ENCODE data around the gene TEAD2. TPM values are rescaled to one million over a fixed set of nuclear protein-coding genes. Genes with fewer than 3 reads are reported as not detected.

Gene TEAD2
- total RNA-seq, 1 experiment from 2014 or later, result 33.7 TPM

DNA sequence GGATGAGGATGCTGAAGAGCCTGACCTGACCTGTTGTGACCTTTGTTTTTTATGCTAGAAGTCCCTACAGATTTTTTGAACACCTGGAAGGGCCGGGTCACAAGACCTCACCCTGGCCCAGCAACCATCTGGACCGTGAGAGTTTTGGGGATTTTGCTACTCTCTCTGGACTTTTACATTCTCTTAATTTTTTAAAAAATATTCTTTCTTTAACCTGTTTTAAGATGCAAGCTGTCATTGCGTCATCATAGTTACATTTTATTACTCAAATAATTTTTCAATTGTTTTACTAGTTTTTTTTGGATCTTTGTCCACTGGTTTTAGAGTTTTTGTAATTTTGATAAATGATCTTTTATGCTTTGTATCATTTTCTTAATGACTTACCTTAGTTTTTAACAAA lies 9.0 kb upstream of the TEAD2 start:
- Histone ChIP-seq H3K27ac (no peak overlapping the region), H3K27me3 (replicated peaks) (no peaks in the 10 kb centered on the region), H3K9me3 (replicated peaks) (peaks cover 12% of the 10 kb centered on the region), H3K36me3 (no peaks in the 10 kb centered on the region), H3K4me1 (replicated peaks) (no peaks in the 10 kb centered on the region), H3K4me3 (no peak overlapping the region)
- no peak for DNase-seq (ENCODE audit: low read depth in 1 of 2, low spot score in 2 of 2)

DNA sequence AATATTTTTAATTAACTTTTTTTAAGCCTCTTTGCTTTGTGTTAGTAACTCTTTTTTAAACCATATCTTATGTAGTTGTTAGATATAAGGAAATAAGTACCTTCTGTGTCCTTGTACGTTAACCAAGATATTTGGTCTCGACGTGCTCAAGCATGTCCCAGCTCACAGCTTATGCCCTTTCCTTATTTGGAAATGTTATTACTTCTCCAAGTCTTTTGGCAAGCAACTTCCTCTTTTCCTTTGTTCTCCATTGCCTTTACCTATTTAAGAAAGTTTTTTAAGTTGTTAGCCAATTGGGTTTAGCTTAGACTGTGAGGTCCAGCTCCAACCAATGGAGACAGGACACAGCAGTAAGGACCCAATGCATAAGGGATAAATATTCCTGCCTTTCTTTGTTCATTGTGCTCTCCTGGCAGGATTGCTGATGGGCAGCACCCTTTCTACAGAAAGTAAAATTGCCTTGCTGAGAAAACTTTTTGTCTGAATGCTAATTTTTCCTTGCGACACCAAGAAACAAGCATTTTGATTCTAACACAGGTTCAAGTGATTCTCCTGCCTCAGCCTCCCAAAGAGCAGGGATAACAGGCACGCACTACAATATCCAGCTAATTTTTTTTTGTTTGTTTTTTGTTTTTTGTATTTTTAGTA lies 6.6 kb upstream of the TEAD2 start:
- Histone ChIP-seq H3K4me1 (replicated peaks) (peaks cover 2% of the 10 kb centered on the region), H3K36me3 (no peaks in the 10 kb centered on the region), H3K9me3 (replicated peaks) (peaks cover 12% of the 10 kb centered on the region), H3K4me3 (no peak overlapping the region), H3K27ac (no peak overlapping the region), H3K27me3 (replicated peaks) (no peaks in the 10 kb centered on the region)
- no peak for DNase-seq (ENCODE audit: low read depth in 1 of 2, low spot score in 2 of 2)

DNA sequence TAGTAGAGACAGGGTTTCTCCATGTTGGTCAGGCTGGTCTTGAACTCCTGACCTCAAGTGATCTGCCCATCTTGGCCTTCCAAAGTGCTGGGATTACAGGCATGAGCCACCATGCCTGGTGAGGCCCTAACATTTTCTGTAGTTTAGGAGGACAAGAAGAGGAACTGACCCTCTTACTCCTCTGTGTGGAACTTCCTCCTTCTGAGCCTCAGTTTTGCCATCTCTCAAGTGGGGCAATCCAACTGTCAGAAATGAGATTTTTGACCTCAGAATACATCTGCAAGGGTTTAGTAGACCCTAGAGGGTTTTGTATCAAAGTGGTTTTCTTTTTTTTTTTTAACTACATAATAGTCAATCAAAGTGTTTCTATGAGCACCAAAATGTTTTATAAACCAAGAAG lies 3.9 kb upstream of the TEAD2 start:
- DNase-seq (ENCODE audit: low read depth in 1 of 2, low spot score in 2 of 2), result no peak
- Histone ChIP-seq H3K4me3 (no peak overlapping the region), H3K4me1 (replicated peaks) (peaks cover 14% of the 10 kb centered on the region), H3K9me3 (replicated peaks) (peaks cover 12% of the 10 kb centered on the region), H3K27me3 (replicated peaks) (no peaks in the 10 kb centered on the region), H3K36me3 (peaks cover 2% of the 10 kb centered on the region; the same call in 1 of the 2 replicates), H3K27ac (no peak overlapping the region)

DNA sequence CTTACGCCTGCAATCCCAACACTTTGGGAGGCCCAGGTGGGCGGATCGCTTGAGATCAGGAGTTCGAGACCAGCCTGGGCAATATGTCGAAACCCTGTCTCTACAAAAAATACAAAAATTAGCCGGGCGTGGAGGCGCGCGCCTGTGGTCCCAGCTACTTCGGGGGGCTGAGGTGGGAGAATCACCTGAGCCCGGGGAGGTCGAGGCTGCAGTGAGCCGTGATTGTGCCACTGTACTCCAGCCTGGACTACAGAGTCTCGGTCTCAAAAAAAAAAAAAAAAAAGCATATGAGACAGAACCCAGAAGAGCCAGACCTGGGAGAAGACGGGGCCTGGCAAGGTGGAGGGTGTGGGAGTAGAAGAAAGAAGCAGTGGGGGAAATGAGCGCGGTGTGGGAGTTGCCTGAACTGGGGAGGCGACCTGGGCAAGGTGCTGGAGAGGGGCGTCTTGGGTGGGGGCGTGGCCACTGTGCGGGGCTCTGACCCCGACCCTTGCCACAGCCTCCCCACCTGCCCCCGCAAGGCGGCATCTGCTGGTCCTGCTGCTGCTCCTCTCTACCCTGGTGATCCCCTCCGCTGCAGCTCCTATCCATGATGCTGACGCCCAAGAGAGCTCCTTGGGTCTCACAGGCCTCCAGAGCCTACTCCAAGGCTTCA lies 2.0 kb upstream of the TEAD2 start:
- DNase-seq (ENCODE audit: low read depth in 1 of 2, low spot score in 2 of 2), result no peak
- peaks cover 15% of the 10 kb centered on the region for H3K4me1 ChIP-seq (replicated peaks)
- no peaks in the 10 kb centered on the region for H3K27me3 ChIP-seq (replicated peaks)
- no peak overlapping the region for H3K27ac ChIP-seq
- H3K4me3 ChIP-seq, result peak overlapping the region; percentile 26
- no peaks in the 10 kb centered on the region; the same call in 1 of the 2 replicates for H3K9me3 ChIP-seq (replicated peaks)
- peaks cover 5% of the 10 kb centered on the region for H3K36me3 ChIP-seq

DNA sequence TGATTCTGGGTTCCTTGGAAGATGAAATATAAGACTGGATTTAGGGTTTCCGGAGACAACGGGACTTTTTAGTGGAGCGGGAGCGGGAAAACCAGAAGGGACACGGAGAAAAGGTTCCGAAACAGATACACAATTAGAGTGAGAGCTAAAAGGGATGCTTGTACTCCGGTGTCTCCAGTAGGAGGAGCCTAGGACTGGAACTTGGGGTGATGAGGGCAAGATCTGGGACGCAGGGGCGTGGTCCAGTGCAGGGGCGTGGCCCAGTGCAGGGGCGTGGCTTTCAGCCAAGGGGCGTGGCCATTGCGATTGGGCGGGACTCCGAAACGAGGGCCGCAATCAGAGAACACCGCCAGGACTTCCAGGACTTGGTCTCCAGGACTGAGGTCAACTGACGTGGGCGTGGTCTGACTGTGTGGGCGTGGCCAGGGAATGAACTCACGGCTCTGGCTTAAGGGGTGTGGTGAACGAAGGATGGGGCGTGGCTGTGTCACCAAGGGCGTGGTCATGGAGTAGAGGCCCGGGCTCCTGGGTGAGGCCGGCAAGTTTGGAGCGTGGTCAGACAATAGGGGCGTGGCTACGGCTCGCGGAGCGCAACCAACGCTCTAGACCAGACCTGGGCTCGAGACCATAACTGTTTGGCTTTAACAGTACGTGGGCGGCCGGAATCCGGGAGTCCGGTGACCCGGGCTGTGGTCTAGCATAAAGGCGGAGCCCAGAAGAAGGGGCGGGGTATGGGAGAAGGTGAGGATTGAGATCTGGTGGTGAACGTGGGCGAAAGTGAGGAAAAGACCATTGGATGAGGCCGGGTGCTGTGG lies 1.3 kb upstream of the TEAD2 start, which contains the start of gene DKKL1:
Gene DKKL1, plus strand, starts transcription at position 610 of the 815 bp plus-strand sequence. Its CDS starts 122 bp downstream, at position 732.
- peaks cover 15% of the 10 kb centered on the region for H3K4me1 ChIP-seq (replicated peaks)
- H3K4me3 ChIP-seq, result peak within 1 kb of the TSS; percentile 65
- peak; percentile 99 to 100 for DNase-seq (ENCODE audit: low read depth in 1 of 2, low spot score in 2 of 2)
- H3K27ac ChIP-seq, result peak within 1 kb of the TSS; percentile 3; the same call in 1 of the 2 replicates
- peaks cover 11% of the 10 kb centered on the region for H3K36me3 ChIP-seq
- no peaks in the 10 kb centered on the region for H3K27me3 ChIP-seq (replicated peaks)
- no peaks in the 10 kb centered on the region for H3K9me3 ChIP-seq (replicated peaks)

DNA sequence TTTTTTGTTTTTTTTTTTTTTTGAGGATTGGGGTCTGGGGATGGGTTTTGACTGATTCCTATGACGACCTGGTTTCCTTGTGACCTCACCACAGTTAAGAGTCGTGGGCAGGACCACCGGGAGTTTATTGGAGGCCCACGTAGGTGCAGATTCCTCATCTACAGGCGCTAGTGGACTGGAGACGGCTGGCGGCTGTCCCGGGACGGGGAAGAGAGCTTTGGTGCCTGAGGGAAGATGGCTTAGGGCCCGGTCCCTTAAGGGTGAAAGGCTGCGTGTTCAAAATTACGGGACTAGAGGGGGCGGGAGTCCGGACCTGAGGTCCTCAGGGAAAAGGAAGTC lies 682 bp upstream of the TEAD2 start:
- Histone ChIP-seq H3K36me3 (peaks cover 16% of the 10 kb centered on the region), H3K27me3 (replicated peaks) (no peaks in the 10 kb centered on the region), H3K27ac (peak overlapping the region; percentile 3; the same call in 1 of the 2 replicates), H3K4me3 (peak overlapping the region; percentile 65), H3K4me1 (replicated peaks) (peaks cover 15% of the 10 kb centered on the region), H3K9me3 (replicated peaks) (no peaks in the 10 kb centered on the region)
- DNase-seq (ENCODE audit: low read depth in 1 of 2, low spot score in 2 of 2), result no peak

DNA sequence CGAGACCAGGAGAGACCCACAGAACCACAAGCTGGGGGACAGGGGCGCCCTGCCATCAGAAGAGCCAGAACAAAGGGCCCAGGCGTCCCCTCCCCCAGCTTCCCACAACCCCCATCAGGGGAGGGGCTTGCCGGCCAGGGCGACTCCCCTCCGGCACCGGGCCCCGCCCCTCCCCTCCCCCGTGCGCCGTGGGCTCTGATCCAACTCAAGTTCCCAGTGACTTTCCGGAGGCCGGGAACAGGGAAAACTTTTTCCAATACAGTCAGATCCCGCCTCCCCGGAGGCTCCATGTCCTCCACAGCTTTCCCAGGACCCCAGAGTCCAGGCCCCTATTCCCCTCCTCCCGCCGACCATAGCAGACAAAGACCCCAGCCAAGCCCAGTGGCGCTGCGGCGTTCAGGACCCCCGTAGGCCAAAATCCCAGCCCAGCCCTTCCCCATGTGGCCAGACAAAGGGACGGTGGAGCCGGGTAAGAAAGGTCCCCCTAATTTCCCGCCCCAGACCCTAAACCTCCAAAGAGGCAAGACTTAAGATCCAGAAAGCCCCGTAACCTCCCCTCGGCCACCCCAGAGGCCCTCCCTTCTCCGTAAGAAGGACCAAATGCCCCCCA lies 673 bp downstream of the TEAD2 start:
- Histone ChIP-seq H3K27ac (peak overlapping the region; percentile 63), H3K36me3 (peaks cover 22% of the 10 kb centered on the region), H3K4me3 (peak overlapping the region; percentile 65), H3K27me3 (replicated peaks) (no peaks in the 10 kb centered on the region), H3K4me1 (replicated peaks) (peaks cover 15% of the 10 kb centered on the region), H3K9me3 (replicated peaks) (no peaks in the 10 kb centered on the region)
- DNase-seq (ENCODE audit: low read depth in 1 of 2, low spot score in 2 of 2), result peak; percentile 82 to 83

DNA sequence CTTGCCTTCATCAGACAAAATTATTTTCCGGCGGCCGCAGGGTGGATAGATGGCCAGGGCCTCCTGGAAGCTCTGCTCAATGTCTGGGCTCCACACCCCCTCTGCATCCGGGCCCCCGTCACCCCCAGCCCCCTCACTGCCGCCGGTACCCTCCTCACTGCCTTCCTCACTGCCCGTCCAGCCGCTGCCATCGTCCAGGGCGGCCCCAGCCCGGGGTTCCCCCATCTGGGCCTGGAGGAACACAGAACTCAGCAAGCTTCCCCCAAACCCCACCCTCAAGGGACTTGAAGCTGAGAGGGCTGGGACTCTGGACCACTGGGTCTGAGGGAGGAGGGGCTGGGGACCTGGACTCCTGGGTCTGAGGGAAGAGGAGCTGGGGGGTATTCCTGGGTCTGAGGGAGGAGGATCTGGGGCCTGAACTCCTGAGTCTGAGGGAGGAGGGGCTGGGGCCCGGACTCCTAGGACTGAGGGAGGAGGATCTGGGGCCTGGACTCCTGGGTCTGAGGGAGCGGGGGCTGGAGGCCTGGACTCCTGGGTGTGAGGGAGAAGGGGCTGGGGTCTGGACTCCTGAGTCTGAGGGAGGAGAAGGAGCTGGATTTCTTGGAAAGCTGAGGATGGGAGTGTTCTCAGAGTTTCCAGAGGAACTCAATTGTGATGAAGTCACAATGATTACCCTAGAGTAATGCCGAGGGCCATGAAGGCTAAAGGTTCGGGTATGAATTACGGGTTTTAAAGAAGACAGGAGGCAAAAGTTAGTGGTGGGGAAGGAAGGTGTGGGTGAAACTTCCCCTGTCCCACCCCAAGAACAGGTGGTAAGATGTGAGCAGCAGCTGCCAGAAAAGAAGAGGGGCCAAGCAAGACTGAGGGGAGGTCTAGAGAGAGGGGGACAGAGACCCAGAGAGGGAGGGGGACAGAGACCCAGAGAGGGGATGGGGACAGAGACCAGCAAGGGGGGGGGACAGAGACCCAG lies 2.1 kb downstream of the TEAD2 start:
- H3K9me3 ChIP-seq (replicated peaks), result no peaks in the 10 kb centered on the region
- no peak overlapping the region for H3K4me3 ChIP-seq
- DNase-seq (ENCODE audit: low read depth in 1 of 2, low spot score in 2 of 2), result no peak

DNA sequence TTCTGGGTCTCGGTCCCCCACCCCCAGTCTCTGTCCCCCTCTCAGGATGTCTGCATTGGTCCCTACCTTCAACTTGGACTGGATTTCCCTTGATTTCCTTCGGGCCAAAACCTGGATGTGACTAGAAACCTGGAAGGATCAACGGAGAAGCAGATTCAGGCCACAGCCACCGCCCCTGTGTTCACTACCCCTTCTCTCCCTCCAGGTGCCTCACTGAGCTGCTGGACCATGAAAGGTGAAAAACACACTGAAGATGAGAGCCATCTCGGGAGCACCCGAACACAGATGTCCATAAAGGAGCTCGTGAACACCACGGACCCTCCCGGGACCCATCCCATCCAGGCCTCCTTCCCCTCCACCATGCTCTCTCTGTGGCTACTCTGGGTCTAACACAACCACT lies 5.0 kb downstream of the TEAD2 start:
- no peak overlapping the region for H3K4me3 ChIP-seq
- H3K36me3 ChIP-seq, result peaks cover 35% of the 10 kb centered on the region
- H3K27ac ChIP-seq, result no peak overlapping the region
- H3K4me1 ChIP-seq (replicated peaks), result peaks cover 4% of the 10 kb centered on the region
- no peaks in the 10 kb centered on the region for H3K27me3 ChIP-seq (replicated peaks)
- no peaks in the 10 kb centered on the region for H3K9me3 ChIP-seq (replicated peaks)
- no peak for DNase-seq (ENCODE audit: low read depth in 1 of 2, low spot score in 2 of 2)

More for the DNA sequence above, 2.1 kb downstream of the TEAD2 start:
- peaks cover 24% of the 10 kb centered on the region for H3K36me3 ChIP-seq
- H3K4me1 ChIP-seq (replicated peaks), result peaks cover 15% of the 10 kb centered on the region
- no peak overlapping the region for H3K27ac ChIP-seq
- no peaks in the 10 kb centered on the region for H3K27me3 ChIP-seq (replicated peaks)

DNA sequence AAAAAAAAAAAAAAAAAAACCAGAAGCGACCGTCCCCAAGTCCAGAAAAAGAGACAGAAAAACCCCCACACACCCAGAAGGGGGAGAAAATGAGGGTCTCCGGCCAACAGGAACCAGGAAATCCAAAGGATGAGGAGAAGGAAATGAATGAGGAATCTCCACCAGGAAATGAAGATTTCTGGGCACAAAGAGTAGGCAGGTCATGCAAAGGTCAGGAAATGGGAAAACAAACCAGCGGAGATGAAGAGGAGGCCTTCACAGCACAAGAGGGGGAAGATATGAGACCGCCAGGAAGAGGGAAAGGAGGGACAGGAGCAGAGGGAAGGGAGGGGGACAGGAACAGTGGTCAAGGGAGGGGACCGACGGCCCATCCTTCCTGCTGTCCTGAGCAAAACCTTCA lies 5.8 kb downstream of the TEAD2 start:
- no peaks in the 10 kb centered on the region for H3K27me3 ChIP-seq (replicated peaks)
- no peak overlapping the region for H3K27ac ChIP-seq
- peaks cover 36% of the 10 kb centered on the region for H3K36me3 ChIP-seq
- no peak overlapping the region for H3K4me3 ChIP-seq
- peaks cover 4% of the 10 kb centered on the region for H3K4me1 ChIP-seq (replicated peaks)
- no peak for DNase-seq (ENCODE audit: low read depth in 1 of 2, low spot score in 2 of 2)
- no peaks in the 10 kb centered on the region for H3K9me3 ChIP-seq (replicated peaks)

DNA sequence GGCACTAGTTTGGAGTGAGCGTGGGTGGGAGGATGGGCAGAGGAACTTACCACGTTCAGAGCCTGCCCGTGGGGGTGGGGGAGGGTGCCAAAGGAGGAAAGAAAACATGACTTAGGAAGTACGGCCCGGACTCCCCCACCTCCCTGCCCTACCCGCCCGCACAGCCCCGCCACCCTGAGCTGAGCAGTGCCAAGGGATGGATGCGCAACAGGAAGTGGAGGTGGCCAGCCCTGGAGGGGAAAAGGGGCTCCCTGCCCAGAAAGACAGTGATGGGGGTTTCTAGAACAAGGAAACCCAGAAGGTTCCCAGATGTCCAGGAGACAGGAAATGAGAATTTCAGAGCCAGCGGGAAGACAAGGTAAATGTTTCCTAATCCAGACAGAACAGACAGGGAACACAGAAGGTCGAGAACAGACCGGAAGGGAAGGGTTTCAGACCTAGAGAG lies 6.3 kb downstream of the TEAD2 start:
- peaks cover 41% of the 10 kb centered on the region for H3K36me3 ChIP-seq
- no peaks in the 10 kb centered on the region for H3K9me3 ChIP-seq (replicated peaks)
- H3K27ac ChIP-seq, result no peak overlapping the region
- H3K4me3 ChIP-seq, result no peak overlapping the region
- no peaks in the 10 kb centered on the region for H3K27me3 ChIP-seq (replicated peaks)
- no peak for DNase-seq (ENCODE audit: low read depth in 1 of 2, low spot score in 2 of 2)
- no peaks in the 10 kb centered on the region for H3K4me1 ChIP-seq (replicated peaks)

DNA sequence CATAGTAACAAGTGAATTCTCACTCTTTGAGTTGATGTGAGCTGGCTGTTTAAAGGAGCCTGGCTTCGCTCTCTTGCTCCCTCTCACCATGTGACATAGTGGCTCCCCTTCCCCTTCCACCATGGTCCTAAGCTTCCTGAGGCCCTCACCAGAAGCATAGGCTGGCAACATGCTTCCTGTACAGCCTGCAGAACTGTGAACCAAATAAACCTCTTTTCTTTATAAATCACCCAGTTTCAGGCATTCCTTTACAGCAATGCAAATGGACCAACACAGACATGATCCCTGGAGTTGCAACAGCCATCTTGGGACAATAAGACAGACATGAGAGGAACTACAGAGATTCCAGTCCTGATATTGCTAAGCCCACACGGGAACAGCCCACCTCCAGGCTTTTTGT lies 12.6 kb downstream of the TEAD2 start:
- no peak overlapping the region for H3K27ac ChIP-seq
- no peaks in the 10 kb centered on the region for H3K4me1 ChIP-seq (replicated peaks)
- peaks cover 63% of the 10 kb centered on the region for H3K36me3 ChIP-seq
- no peaks in the 10 kb centered on the region for H3K9me3 ChIP-seq (replicated peaks)
- no peak for DNase-seq (ENCODE audit: low read depth in 1 of 2, low spot score in 2 of 2)
- no peaks in the 10 kb centered on the region for H3K27me3 ChIP-seq (replicated peaks)
- H3K4me3 ChIP-seq, result no peak overlapping the region
